ENCODE results near the gene PLEKHN1. TPM values are rescaled to one million over a fixed set of nuclear protein-coding genes. Genes with fewer than 3 reads are reported as not detected.

The PLEKHN1 gene
- total RNA-seq, 1 donor from 2014 or later = 15.2 TPM

GRCh38 chr1:1024771-1025699, 58.8 kb downstream of the PLEKHN1 start:
- H3K27ac ChIP-seq = peak overlapping the region; percentile 44
- intact Hi-C loops (cut with DNase I) = no loop called here

More at GRCh38 chr1:1024771-1025699, 58.8 kb downstream of the PLEKHN1 start:
- Histone ChIP-seq H3K4me3 (peak overlapping the region in 1 of 2 donors; percentile 11), H3K36me3 (no peaks in the 10 kb centered on the region), H3K9me3 (no peaks in the 10 kb centered on the region), H3K4me1 (peaks cover 42% of the 10 kb centered on the region), H3K27me3 (no peaks in the 10 kb centered on the region)
- DNase-seq (ENCODE audit: extremely low spot score in 2 of 2) = no peak
- TF ChIP-seq POLR2AphosphoS5 (IDR thresholded peaks at IDR 0.05; ENCODE audit: insufficient read depth in 1 of 2, low read depth in 1 of 2) = peak in 1 of 2 donors; percentile 24
- TF ChIP-seq, protein P1, sequence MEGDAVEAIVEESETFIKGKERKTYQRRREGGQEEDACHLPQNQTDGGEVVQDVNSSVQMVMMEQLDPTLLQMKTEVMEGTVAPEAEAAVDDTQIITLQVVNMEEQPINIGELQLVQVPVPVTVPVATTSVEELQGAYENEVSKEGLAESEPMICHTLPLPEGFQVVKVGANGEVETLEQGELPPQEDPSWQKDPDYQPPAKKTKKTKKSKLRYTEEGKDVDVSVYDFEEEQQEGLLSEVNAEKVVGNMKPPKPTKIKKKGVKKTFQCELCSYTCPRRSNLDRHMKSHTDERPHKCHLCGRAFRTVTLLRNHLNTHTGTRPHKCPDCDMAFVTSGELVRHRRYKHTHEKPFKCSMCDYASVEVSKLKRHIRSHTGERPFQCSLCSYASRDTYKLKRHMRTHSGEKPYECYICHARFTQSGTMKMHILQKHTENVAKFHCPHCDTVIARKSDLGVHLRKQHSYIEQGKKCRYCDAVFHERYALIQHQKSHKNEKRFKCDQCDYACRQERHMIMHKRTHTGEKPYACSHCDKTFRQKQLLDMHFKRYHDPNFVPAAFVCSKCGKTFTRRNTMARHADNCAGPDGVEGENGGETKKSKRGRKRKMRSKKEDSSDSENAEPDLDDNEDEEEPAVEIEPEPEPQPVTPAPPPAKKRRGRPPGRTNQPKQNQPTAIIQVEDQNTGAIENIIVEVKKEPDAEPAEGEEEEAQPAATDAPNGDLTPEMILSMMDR (IDR thresholded peaks at IDR 0.05) = no peak

Small RNA genes lying within 50 kb of the gene (small RNA-seq; reads per million reads assigned to genes)
- not detected for gene AL645608.3

Other genes with a start within 250 kb of the PLEKHN1 start
- gene SAMD11, start 42.6 kb upstream of the PLEKHN1 start, total RNA-seq = 33.9 TPM
- gene NOC2L, start 7.2 kb upstream of the PLEKHN1 start, total RNA-seq = 42.5 TPM
- 19.6 TPM for gene KLHL17, start 5.9 kb upstream of the PLEKHN1 start, total RNA-seq
- not detected for gene PERM1, start 15.6 kb downstream of the PLEKHN1 start, total RNA-seq
- 34.6 TPM for gene HES4, start 33.6 kb downstream of the PLEKHN1 start, total RNA-seq
- 29.0 TPM for gene ISG15, start 47.0 kb downstream of the PLEKHN1 start, total RNA-seq
- gene AGRN, start 53.6 kb downstream of the PLEKHN1 start, total RNA-seq = 25.5 TPM
- 4.9 TPM for gene RNF223, start 107.8 kb downstream of the PLEKHN1 start, total RNA-seq
- 11.8 TPM for gene C1orf159, start 149.6 kb downstream of the PLEKHN1 start, total RNA-seq
- not detected for gene TTLL10, start 207.4 kb downstream of the PLEKHN1 start, total RNA-seq
- gene TNFRSF18, start 240.1 kb downstream of the PLEKHN1 start, total RNA-seq = 4.4 TPM
- gene TNFRSF4, start 247.7 kb downstream of the PLEKHN1 start, total RNA-seq = not detected

Measured in vagina (tissue), 2 donors.